DND-41 (cell line): ENCODE measurements around the gene WFDC8.
A peak's percentile ranks its signal among the peaks of the same experiment; 100 is the strongest.

Experiments used
- ATAC-seq: fragments of 200-7000 bp; cut with Tn5 transposase; 3 replicates; pipeline ENCODE4 v1.9.1; 2021; ENCODE audit warnings: low read depth; ENCODE audit not compliant: insufficient read depth
- DNase-seq: peaks from one replicate; pipeline ENCODE4 v3.0.0-alpha.2; 2020
- H2AFZ ChIP-seq: 2 replicates; pipeline ENCODE4 v1.6.0; 2012; ENCODE audit warnings: low read depth, low read length
- H3K27ac ChIP-seq: 2 replicates; pipeline ENCODE4 v1.5.1; 2012; ENCODE audit warnings: low read length, inconsistent platforms
- H3K27me3 ChIP-seq: fragments of 200-600 bp; sonication (generic); 2 replicates; pipeline ENCODE4 v1.6.0; 2012; ENCODE audit warnings: low read length, mild to moderate bottlenecking, inconsistent platforms; ENCODE audit not compliant: insufficient read depth, poor library complexity
- H3K36me3 ChIP-seq: 2 replicates; pipeline ENCODE4 v1.5.1; 2012; ENCODE audit warnings: low read length, inconsistent platforms; ENCODE audit not compliant: insufficient read depth
- H3K4me1 ChIP-seq: 2 replicates; pipeline ENCODE4 v1.5.1; 2012; ENCODE audit warnings: mild to moderate bottlenecking, low read length; ENCODE audit not compliant: insufficient read depth
- H3K4me2 ChIP-seq: 2 replicates; pipeline ENCODE4 v1.6.0; 2012; ENCODE audit warnings: mild to moderate bottlenecking, moderate library complexity, low read length, inconsistent platforms; ENCODE audit not compliant: insufficient read depth
- H3K4me3 ChIP-seq, 2 experiments: fragments of 200-600 bp in 1 of 2; shearing (Covaris generic) in 1 of 2; 2 replicates each; pipeline ENCODE4 v1.5.1; 2012 to 2016; ENCODE audit warnings: inconsistent platforms in 2 of 2, low read length in 2 of 2, mild to moderate bottlenecking in 2 of 2, low read depth in 1 of 2, moderate library complexity in 1 of 2
- H3K79me2 ChIP-seq: 2 replicates; pipeline ENCODE4 v1.6.0; 2012; ENCODE audit warnings: low read length, inconsistent platforms; ENCODE audit not compliant: insufficient read depth
- H3K9ac ChIP-seq: 2 replicates; pipeline ENCODE4 v1.6.0; 2012; ENCODE audit warnings: low read depth, mild to moderate bottlenecking, inconsistent platforms, low read length, moderate library complexity
- H3K9me3 ChIP-seq: 2 replicates; pipeline ENCODE4 v1.5.1; 2012; ENCODE audit warnings: low read length, moderate library complexity, mild to moderate bottlenecking, inconsistent platforms; ENCODE audit not compliant: insufficient read depth, severe bottlenecking
- H4K20me1 ChIP-seq: 2 replicates; pipeline ENCODE4 v1.6.0; 2012; ENCODE audit warnings: low read length; ENCODE audit not compliant: insufficient read depth
- EZH2 ChIP-seq: IDR thresholded peaks from 3 replicates; pipeline ENCODE4 v1.6.1; 2012; ENCODE audit warnings: borderline replicate concordance, low read depth, mild to moderate bottlenecking, moderate library complexity, low read length, inconsistent platforms; ENCODE audit not compliant: severe bottlenecking
- TF ChIP-seq, protein P1 (sequence below): IDR thresholded peaks from 2 replicates; pipeline ENCODE4 v1.5.1; 2012; ENCODE audit warnings: borderline replicate concordance, low read length, moderate library complexity, mild to moderate bottlenecking; ENCODE audit not compliant: poor library complexity, severe bottlenecking; ENCODE audit errors: extremely low read depth

WFDC8 gene

DNA sequence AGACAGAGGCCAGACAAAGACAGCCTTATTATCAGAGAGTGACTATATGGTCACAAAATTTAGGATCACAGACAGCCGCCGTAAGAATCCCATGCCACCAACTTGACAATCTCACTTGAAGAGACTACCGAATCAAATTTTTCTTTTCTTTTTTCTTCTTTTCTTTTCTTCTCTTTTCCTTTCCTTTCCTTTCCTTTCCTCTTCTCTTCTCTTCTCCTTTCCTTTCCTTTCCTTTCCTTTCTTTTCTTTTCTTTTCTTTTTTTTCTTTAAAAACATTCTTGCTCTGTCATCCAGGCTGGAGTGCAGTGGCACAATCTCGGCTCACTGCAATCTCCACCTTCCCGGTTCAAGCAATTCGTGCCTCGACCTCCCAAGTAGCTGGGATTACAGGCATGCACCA is 30.7 kb downstream of the WFDC8 start:
- no peak overlapping the region for H3K4me3 ChIP-seq

DNA sequence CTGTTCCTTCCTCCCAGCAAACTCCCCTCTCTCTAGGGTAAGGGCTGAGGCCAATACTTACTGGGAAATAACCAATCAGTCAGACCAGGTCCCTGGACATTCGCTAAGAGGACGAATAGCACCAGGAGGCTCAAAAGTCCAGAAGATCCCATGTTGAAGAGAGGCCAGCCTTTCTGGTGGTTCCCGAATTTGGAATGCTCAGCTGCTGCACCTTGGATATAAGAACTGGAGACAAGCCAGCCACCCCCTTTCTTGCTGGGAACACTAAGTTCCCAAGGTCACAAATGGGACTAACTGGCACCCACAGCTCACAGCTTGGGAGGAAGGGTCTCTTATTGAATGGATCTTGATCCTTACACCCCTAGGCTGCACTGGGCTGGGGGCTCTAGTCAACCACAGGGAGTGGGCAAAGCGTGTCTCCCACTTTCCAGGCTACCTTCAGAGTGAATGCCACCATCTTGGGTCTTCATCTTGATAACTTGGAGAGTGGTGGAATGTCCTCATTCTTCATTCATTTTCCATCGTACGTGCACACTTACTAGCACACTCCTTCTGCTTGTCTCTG is 31.8 kb downstream of the WFDC8 start, which contains the start of gene EPPIN:
Gene EPPIN, minus strand, starts transcription at position 196 of the 565 bp plus-strand sequence. Its CDS starts 44 bp downstream, at position 152.
- no peaks in the 10 kb centered on the region for H3K36me3 ChIP-seq
- H3K4me1 ChIP-seq, result no peaks in the 10 kb centered on the region
- H3K27me3 ChIP-seq, result peaks cover 25% of the 10 kb centered on the region
- H3K27ac ChIP-seq, result no peak within 1 kb of the TSS
- DNase-seq, result no peak
- no peaks in the 10 kb centered on the region for H4K20me1 ChIP-seq
- no peak for ATAC-seq
- H2AFZ ChIP-seq, result no peak within 1 kb of the TSS
- no peak within 1 kb of the TSS for H3K4me3 ChIP-seq
- no peaks in the 10 kb centered on the region for H3K9me3 ChIP-seq
- H3K79me2 ChIP-seq, result no peaks in the 10 kb centered on the region
- H3K4me2 ChIP-seq, result no peak within 1 kb of the TSS
- no peak within 1 kb of the TSS for H3K9ac ChIP-seq
- no peak for TF ChIP-seq EZH2
- TF ChIP-seq, protein P1, sequence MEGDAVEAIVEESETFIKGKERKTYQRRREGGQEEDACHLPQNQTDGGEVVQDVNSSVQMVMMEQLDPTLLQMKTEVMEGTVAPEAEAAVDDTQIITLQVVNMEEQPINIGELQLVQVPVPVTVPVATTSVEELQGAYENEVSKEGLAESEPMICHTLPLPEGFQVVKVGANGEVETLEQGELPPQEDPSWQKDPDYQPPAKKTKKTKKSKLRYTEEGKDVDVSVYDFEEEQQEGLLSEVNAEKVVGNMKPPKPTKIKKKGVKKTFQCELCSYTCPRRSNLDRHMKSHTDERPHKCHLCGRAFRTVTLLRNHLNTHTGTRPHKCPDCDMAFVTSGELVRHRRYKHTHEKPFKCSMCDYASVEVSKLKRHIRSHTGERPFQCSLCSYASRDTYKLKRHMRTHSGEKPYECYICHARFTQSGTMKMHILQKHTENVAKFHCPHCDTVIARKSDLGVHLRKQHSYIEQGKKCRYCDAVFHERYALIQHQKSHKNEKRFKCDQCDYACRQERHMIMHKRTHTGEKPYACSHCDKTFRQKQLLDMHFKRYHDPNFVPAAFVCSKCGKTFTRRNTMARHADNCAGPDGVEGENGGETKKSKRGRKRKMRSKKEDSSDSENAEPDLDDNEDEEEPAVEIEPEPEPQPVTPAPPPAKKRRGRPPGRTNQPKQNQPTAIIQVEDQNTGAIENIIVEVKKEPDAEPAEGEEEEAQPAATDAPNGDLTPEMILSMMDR, result no peak

More for the DNA sequence above, 30.7 kb downstream of the WFDC8 start:
- Histone ChIP-seq H3K4me2 (no peak overlapping the region), H3K36me3 (no peaks in the 10 kb centered on the region), H3K9me3 (no peaks in the 10 kb centered on the region), H2AFZ (no peak overlapping the region), H3K27ac (no peak overlapping the region), H3K9ac (no peak overlapping the region), H3K79me2 (no peaks in the 10 kb centered on the region), H3K4me1 (no peaks in the 10 kb centered on the region), H4K20me1 (no peaks in the 10 kb centered on the region), H3K27me3 (peaks cover 25% of the 10 kb centered on the region)
- DNase-seq (no peak), ATAC-seq (no peak)
- no peak for TF ChIP-seq EZH2
- TF ChIP-seq, protein P1, result no peak

GRCh38 chr20:45545754-45546453 is 33.2 kb downstream of the WFDC8 start:
- Histone ChIP-seq H3K4me3 (no peak overlapping the region), H3K4me1 (no peaks in the 10 kb centered on the region), H3K27me3 (peaks cover 25% of the 10 kb centered on the region), H3K79me2 (no peaks in the 10 kb centered on the region), H3K36me3 (no peaks in the 10 kb centered on the region), H2AFZ (no peak overlapping the region), H3K9ac (no peak overlapping the region), H3K9me3 (no peaks in the 10 kb centered on the region), H3K27ac (no peak overlapping the region), H4K20me1 (no peaks in the 10 kb centered on the region), H3K4me2 (no peak overlapping the region)
- TF ChIP-seq, protein P1, result peak; percentile 60
- no peak for TF ChIP-seq EZH2
- ATAC-seq (no peak), DNase-seq (no peak)
